RCC 7860 (cell line): ENCODE results near the gene MED15.
"Not testable (repeated sequence)": the region's sequence is repeated elsewhere in the genome, so short reads cannot be mapped to it uniquely, and the experiment has no call there.

Source experiments
- DNase-seq: peaks from one replicate; pipeline ENCODE4 v3.0.0-alpha.2; 2015; ENCODE audit warnings: low spot score
- FAIRE-seq: peaks from 2 replicates; lab custom pipeline; 2012; peaks lifted over from hg19 to GRCh38; lab: Jason Lieb, UNC

Gene MED15

GRCh38 chr22:20581503-20582170, 74.2 kb downstream of the MED15 start:
- FAIRE-seq (no peak), DNase-seq (no peak)

- FAIRE-seq (no peak), DNase-seq (no peak)
These were observed 74.7 kb downstream of the MED15 start for GRCh38 chr22:20582171-20582511.

- DNase-seq = no peak
- no peak for FAIRE-seq
These were observed 75.3 kb downstream of the MED15 start for GRCh38 chr22:20582520-20583361.

- FAIRE-seq (no peak), DNase-seq (no peak)
These were observed 76.1 kb downstream of the MED15 start for GRCh38 chr22:20583471-20583922.

- no peak for FAIRE-seq
- no peak for DNase-seq
These were observed 76.8 kb downstream of the MED15 start for GRCh38 chr22:20584029-20584871.

DNA sequence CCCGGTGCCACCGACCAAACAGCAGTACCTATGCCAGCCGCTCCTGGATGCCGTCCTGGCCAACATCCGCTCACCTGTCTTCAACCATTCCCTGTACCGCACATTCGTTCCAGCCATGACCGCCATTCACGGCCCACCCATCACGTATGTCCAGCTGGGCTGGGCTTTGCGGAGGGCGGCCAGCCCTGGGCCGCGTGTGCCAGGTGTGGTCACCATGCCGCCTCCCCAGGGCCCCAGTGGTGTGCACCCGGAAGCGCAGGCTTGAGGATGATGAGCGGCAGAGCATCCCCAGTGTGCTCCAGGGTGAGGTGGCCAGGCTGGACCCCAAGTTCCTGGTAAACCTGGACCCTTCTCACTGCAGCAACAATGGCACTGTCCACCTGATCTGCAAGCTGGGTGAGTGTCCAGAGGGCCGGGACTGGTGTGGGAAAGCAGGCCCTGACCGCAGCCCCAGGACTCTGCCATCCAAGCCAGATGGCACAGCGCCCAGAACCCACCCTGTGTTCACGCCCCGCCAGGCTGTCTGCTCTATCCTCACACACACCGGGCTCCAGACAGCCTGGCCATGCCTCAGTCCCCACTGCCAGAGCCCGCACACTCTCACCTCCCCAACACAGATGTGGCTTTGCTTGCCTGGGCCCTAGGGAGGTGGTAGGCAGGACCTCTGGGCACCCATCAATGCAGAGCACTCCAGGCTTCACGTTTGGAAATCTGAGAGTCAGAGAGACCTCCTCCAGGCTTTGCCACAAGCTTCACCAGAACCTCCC, 77.6 kb downstream of the MED15 start:
- FAIRE-seq = no peak
- no peak for DNase-seq

DNA sequence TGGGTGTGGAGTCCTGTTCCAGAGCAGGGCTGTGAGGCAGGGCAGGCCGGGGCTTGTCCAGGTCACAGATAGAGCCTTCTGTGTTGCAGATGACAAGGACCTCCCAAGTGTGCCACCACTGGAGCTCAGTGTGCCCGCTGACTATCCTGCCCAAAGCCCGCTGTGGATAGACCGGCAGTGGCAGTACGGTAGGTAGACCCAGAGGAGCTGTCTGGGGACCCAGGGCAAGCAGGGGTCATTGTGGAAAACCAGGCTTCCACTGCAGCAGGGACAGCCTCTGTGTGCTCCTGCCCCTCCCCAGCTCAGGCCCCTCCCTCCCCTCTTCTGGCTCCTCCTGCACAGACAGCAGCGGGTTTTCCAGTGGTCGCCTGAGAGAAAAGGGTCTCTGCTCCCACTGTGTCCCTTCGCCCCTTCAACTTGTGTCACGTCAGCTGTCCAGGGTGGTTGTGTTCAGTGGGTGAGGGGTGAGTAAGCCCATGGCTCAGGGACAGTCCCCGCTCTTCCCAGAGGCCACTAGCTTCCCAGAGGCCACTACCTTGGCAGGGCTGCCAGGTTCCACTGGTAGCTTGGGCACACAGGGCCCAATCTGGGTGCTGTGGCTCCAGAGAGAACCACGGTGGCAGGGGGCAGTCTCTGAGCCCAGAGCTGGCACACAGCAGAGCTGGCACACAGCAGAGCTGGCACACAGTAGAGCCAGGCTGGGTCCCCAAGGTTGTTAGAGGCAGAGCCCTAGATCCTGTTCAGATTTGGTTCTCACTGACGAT, 78.4 kb downstream of the MED15 start:
- DNase-seq (no peak), FAIRE-seq (no peak)

DNA sequence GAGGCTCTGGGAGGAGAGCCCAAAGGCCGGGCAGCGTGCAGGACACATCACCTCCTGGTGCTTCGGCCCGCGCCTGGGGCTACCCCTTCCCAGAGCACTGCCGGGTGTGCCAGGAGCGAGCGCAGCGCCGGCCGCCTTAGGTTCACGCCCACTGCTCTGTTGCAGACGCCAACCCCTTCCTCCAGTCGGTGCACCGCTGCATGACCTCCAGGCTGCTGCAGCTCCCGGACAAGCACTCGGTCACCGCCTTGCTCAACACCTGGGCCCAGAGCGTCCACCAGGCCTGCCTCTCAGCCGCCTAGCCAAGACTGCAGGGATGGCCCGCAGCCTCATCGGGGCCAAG, 79.0 kb downstream of the MED15 start:
- DNase-seq = no peak
- no peak for FAIRE-seq

DNA sequence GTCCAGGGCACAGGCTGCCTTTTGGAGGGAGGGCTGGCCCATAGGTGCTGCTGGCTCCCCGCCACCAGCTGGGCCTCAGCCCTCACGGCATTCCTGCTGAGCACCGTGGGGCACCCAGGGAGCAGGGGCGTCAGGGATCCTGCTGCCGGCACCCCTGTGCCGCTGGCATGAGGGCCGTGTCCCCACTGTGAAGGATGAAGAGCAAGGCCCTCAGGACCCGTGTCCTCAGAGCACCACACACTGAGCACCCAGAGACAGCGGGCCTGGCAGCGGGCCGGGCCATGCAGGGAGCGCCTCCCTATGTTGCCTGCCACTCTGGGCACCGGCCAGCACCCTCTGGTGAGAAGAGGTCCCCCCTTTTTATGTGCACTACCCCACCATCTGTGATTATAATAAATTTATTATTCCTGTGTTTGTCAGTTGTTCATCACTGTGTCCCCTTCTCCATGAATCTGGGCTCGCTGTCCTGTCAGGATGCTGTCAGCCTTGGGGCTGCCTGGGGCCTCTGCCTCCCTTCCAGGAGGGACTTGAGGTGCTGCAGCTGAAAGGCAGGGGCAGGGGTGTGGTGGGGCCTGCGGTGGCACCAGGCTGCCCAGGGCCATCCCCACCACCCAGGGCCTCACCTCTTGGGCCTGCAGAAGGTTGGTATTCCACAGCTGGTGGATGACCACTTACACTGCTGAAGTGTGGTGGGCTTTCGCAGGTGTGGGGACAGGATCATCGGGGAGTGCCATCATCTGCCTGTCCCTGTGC, 80.0 kb downstream of the MED15 start:
- DNase-seq = no peak
- FAIRE-seq = no peak

DNA sequence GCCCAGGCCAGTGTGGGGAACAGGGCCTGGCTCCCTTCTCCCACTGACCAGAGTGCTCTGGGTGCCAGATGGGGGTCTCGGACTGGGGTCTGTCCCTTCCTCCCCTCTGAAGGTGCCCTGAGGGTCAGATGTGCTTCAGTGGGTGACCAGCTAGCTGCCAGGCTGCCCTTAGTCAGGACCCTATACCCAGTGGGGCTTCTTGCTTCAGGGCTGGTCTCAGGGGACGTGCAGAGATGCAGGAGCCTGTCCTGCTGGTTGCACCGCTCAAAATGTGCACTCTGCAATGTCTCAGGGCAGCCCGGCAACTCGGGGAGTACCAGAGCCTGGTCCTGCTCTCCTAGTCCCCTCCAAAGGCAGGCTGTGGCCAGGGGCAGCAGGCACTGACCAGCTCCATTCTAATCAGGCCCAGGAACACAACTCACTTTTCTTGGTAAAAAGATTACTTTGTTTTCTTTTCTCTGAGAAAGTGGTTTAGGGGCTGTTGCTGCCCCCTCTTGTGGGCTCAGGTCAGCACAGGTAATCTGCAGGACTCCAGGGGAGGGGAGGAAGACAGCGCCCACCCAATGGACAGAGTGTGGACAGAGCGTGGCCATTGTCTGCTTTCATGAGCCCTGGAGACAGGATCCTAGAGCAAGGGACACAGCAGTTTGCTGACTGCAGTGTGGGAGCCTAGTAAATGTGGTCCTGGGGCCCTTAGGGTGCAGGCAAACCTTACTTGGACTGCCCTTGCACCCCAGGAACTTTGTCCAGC, 80.9 kb downstream of the MED15 start:
- FAIRE-seq = no peak
- no peak for DNase-seq

GRCh38 chr22:20588843-20589581, 81.6 kb downstream of the MED15 start:
- DNase-seq (no peak), FAIRE-seq (no peak)

GRCh38 chr22:20589614-20590476, 82.4 kb downstream of the MED15 start:
- DNase-seq (no peak), FAIRE-seq (no peak)

DNA sequence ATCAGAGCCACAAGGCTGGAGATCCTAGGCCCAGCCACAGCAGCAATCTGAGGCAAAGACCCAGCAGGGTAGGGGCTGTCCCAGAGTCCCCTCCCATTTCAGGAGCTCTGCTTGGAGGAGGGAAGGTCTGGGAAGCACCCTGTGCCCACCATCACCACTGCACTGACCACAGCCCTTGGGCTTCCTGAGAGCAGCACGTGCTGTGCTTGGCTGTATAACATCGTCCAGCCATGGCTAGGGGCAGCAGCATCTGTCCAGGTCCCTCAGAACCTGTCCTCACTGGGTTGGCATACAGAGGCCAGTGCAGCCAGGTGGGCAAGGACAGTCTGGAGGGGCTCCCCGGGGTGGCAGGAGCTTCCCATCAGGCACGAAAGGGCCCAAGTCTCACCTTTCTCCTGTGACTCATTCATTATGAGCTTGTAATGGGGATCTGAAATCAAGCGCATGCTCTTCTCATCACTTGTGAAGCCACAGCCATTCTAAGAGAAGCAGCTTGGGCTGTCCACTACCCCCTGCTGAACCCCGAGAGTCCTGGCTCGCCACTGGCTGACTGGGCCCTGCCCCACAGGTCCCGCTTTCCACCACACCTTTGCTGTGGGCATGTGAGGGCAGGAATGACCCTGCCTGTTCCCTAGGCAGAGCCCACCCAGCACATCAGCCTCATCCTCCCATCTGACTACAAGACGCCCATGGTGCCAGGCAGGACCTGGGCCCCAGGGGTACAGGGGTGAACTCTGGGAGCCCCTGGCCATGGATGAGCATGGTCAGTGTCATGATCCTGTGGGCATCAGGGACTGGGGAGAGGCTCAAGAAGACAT, 83.3 kb downstream of the MED15 start:
- DNase-seq = no peak
- FAIRE-seq = no peak

DNA sequence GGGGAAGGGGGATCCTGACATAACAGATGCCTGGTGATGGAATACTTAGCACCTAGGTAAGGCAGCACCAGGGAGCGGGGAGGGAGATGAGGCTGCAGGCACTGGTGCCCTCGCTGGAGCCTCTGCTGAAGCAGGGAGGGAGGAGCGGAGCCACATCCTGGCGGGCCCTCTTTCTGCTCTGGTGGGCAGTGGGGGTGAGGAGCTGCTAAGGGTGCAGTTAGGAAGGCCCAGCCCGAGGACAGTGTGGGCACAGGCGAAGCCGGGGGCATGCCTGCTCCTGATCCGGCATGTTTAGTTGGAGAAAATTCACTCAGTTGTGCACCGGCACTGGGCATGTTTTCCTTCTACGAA, 83.9 kb downstream of the MED15 start:
- DNase-seq = no peak
- FAIRE-seq = no peak

DNA sequence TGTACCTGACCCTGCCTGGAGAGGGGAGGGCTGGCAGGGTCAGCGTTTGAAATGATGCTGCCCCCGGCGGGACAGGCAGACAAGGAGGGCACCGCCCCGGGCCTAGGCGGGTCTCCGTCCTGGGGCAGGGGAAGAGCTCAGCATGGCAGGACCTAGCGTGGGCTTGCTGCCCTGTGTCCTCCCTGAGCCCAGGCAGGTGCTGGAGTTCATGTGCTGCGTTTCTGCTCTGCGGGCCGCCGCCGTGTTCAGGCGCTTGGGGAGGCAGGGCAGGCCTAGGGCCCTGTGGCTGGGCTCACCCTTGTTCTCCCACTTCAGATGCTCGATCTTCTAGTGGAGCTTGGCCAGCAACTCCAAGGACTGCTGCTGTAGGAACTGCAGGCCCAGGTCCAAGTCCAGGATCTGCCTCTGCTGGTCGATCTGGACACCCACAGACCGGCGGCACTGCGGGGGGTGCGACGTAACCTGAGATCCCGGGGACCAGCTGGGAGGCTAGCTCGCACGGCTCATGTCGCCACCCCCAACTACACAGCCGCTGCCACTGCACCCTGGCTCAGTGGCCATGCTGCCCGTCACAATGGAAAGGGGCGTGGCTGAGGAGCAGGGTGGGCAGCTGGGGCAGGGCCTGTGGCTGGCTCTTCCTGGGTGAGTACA, 84.4 kb downstream of the MED15 start:
- no peak for DNase-seq
- FAIRE-seq = no peak

DNA sequence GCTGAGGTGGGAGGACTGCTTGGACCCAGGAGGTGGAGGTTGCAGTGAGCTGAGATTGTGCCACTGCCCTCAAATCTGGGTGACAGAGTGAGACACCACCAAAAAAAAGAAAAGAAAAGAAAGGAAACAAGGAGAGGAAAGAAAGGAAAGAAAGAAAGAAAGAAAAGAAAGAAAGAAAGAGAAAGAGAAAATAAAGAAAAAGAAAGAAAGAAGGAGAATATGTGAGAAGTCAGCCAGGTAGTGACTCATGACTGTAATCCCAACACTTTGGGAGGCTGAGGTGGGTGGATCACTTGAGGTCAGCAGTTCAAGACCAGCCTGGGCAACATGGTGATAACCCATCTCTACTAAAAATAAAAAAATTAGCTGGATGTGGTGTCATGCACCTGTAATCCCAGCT, 86.6 kb downstream of the MED15 start:
- not testable (repeated sequence) for FAIRE-seq, DNase-seq
